ENCODE results near the gene TRPV6. TPM values are rescaled to one million over a fixed set of nuclear protein-coding genes. Genes with fewer than 3 reads are reported as not detected.

Gene TRPV6
- total RNA-seq, 1 experiment from 2014 or later: not detected

GRCh38 chr7:142838461-142839213, 46.9 kb downstream of the TRPV6 start:
- DNase-seq (ENCODE audit: low read depth, low spot score): no peak
- in situ Hi-C loops (cut with HindIII; ENCODE audit: low pct_unique_long_range_greater_than_20kb, low sequenced_read_pairs): no loop called here

GRCh38 chr7:142836426-142836825, 49.1 kb downstream of the TRPV6 start:
- DNase-seq (ENCODE audit: low read depth, low spot score): no peak
- in situ Hi-C loops (cut with HindIII; ENCODE audit: low pct_unique_long_range_greater_than_20kb, low sequenced_read_pairs): no loop called here

- in situ Hi-C loops (cut with HindIII; ENCODE audit: low pct_unique_long_range_greater_than_20kb, low sequenced_read_pairs): no loop called here
- DNase-seq (ENCODE audit: low read depth, low spot score): no peak
These were observed 50.1 kb downstream of the TRPV6 start for GRCh38 chr7:142835487-142835886.

GRCh38 chr7:142833174-142834048, 52.1 kb downstream of the TRPV6 start:
- DNase-seq (ENCODE audit: low read depth, low spot score): no peak
- in situ Hi-C loops (cut with HindIII; ENCODE audit: low pct_unique_long_range_greater_than_20kb, low sequenced_read_pairs): no loop called here

GRCh38 chr7:142832417-142832816, 53.1 kb downstream of the TRPV6 start:
- in situ Hi-C loops (cut with HindIII; ENCODE audit: low pct_unique_long_range_greater_than_20kb, low sequenced_read_pairs): no loop called here
- DNase-seq (ENCODE audit: low read depth, low spot score): no peak

- DNase-seq (ENCODE audit: low read depth, low spot score): no peak
These were observed 57.5 kb downstream of the TRPV6 start for GRCh38 chr7:142827951-142828500.

GRCh38 chr7:142822714-142823113, 62.8 kb downstream of the TRPV6 start:
- no peak for DNase-seq (ENCODE audit: low read depth, low spot score)
- in situ Hi-C loops (cut with HindIII; ENCODE audit: low pct_unique_long_range_greater_than_20kb, low sequenced_read_pairs): loop anchor here (25.0 kb wide), 1 partner anchor 460 kb away; no protein-coding TSS in a partner anchor

More at GRCh38 chr7:142827951-142828500, 57.5 kb downstream of the TRPV6 start:
- in situ Hi-C loops (cut with HindIII; ENCODE audit: low pct_unique_long_range_greater_than_20kb, low sequenced_read_pairs): no loop called here

Other genes starting within 250 kb of the TRPV6 start
- not detected in 2 replicates for gene PRSS1, start 136.3 kb downstream of the TRPV6 start, total RNA-seq (2014; rRNA removed; shearing (Covaris generic))
- not detected in 2 replicates for gene PRSS2, start 114.8 kb downstream of the TRPV6 start, total RNA-seq (2014; rRNA removed; shearing (Covaris generic))
- gene EPHB6, start 30.7 kb downstream of the TRPV6 start, total RNA-seq (2014; rRNA removed; shearing (Covaris generic)): 0.48 and 0.59 TPM in 2 replicates
- gene TRPV5, start 48.0 kb upstream of the TRPV6 start, total RNA-seq (2014; rRNA removed; shearing (Covaris generic)): not detected in 2 replicates
- gene LLCFC1, start 53.7 kb upstream of the TRPV6 start, total RNA-seq (2014; rRNA removed; shearing (Covaris generic)): not detected in 2 replicates
- gene KEL, start 76.6 kb upstream of the TRPV6 start, total RNA-seq (2014; rRNA removed; shearing (Covaris generic)): 2.2 TPM in 1 of 2 replicates, not detected in the other
- not detected in 2 replicates for gene OR9A2, start 141.4 kb upstream of the TRPV6 start, total RNA-seq (2014; rRNA removed; shearing (Covaris generic))
- gene OR6V1, start 166.6 kb upstream of the TRPV6 start, total RNA-seq (2014; rRNA removed; shearing (Covaris generic)): not detected in 2 replicates
- gene PIP, start 246.3 kb upstream of the TRPV6 start, total RNA-seq (2014; rRNA removed; shearing (Covaris generic)): not detected in 2 replicates